Measurements from ENCODE around the gene SLC39A6.
"Not testable (repeated sequence)": the region's sequence is repeated elsewhere in the genome, so short reads cannot be mapped to it uniquely, and the experiment has no call there.

SLC39A6 gene

DNA sequence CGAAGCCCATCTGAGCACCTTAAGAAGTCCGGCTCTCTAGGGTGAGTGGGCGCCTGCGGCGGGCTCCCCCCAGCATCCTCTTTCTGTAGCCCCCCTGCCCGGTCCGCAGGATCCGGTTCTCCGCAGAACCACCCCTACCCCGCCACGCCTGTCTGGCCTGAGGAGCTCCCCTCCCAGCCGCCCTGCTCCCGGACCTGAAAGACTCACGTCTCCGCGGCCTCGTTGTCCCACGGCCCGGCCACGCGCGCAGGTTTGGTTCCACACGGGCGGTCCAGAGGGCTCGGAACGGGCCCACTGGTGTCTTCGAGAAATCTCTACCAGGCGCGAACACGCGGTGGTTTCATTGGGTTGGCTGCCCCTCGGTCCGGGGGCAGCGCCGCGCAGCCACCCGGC, 237 bp downstream of the SLC39A6 start:
- Mint-ChIP-seq H3K4me1 (peaks cover 48% of the 10 kb centered on the region), H3K36me3 (peaks cover 18% of the 10 kb centered on the region), H3K9me3 (no peaks in the 10 kb centered on the region), H3K27ac (peak overlapping the region; percentile 97), H3K27me3 (no peaks in the 10 kb centered on the region), H3K4me3 (peak overlapping the region; percentile 93)
- CTCF ChIA-PET, result interaction anchor here (3.1 kb wide), 1 partner anchor 155 kb away, joined by 8 read pairs; no protein-coding TSS in a partner anchor
- DNase-seq, result no peak

DNA sequence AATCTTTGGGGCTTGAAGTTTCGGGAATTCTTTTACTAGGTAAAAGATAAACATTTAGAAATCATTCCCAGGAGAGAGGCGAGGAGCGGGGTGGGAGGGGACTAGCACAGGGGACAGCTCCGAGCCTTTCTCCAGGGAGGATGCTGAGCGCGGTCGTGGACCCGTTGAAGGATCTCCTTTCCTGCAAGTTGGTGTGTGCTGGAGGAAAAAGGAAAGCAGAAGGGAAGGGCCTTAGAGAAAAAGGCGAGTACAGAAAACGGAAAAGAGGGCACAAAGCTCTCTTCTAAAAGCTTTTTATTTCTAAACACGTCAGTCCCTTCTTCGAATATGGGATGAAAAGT, 640 bp downstream of the SLC39A6 start:
- H3K27me3 Mint-ChIP-seq, result no peaks in the 10 kb centered on the region
- H3K4me3 Mint-ChIP-seq, result peak overlapping the region; percentile 93
- peak; percentile 25 for DNase-seq
- peaks cover 19% of the 10 kb centered on the region for H3K36me3 Mint-ChIP-seq
- peaks cover 50% of the 10 kb centered on the region for H3K4me1 Mint-ChIP-seq
- H3K27ac Mint-ChIP-seq, result peak overlapping the region; percentile 97
- no peaks in the 10 kb centered on the region for H3K9me3 Mint-ChIP-seq
- CTCF ChIA-PET, result interaction anchor here (3.1 kb wide), 1 partner anchor 156 kb away, joined by 8 read pairs; no protein-coding TSS in a partner anchor

- Mint-ChIP-seq H3K27me3 (no peaks in the 10 kb centered on the region), H3K9me3 (no peaks in the 10 kb centered on the region), H3K4me1 (peaks cover 52% of the 10 kb centered on the region), H3K4me3 (peak overlapping the region; percentile 93), H3K36me3 (peaks cover 22% of the 10 kb centered on the region), H3K27ac (peak overlapping the region; percentile 97)
- no peak for DNase-seq
- CTCF ChIA-PET, result interaction anchor here (3.1 kb wide), 1 partner anchor 156 kb away, joined by 8 read pairs; no protein-coding TSS in a partner anchor
Observed at GRCh38 chr18:36127836-36128529, 1.2 kb downstream of the SLC39A6 start.

DNA sequence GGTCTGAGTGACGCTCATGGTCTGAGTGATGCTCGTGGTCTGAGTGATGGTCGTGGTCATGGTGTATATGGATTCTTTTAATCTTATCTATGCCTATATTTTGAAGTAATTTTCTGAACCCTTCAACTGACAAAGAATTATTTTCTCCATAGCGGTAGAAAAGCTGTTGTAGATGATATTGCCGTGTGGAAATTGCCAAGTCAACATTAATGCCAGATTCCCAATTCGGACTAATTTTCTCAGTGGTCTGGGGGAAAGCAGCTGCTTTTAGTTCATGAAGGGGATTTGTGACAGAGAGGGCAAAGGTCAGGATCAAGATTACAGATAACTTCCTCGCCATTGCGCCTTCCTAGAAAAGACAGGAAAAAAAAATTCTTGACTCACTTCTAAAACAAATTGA, 2.5 kb downstream of the SLC39A6 start:
- Mint-ChIP-seq H3K4me3 (no peak overlapping the region), H3K36me3 (peaks cover 27% of the 10 kb centered on the region), H3K27ac (no peak overlapping the region), H3K27me3 (no peaks in the 10 kb centered on the region), H3K9me3 (no peaks in the 10 kb centered on the region), H3K4me1 (peaks cover 39% of the 10 kb centered on the region)
- CTCF ChIA-PET, result interaction anchor here (0.8 to 3.1 kb wide), 2 partner anchors 15 to 158 kb away, joined by 4 to 8 read pairs; no protein-coding TSS in a partner anchor
- DNase-seq, result no peak

DNA sequence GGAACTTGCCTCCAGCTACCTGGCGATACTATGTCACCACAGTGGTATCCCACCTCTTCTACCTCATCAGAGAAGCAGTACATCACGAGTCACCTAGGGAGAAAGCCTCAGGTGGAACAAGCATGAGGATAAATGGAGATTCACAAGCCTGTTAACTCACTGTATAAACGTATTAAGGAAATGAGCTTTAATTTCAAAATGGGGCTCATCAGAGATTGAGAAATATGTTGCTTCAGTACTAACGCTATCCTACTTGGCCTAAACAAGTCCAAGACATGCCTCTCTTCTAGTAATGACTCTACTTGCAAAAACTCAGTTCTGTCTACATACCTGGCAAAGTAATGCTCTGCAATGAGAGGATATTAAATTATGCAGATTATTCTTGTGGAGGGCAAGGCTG, 4.3 kb downstream of the SLC39A6 start:
- no peaks in the 10 kb centered on the region for H3K27me3 Mint-ChIP-seq
- H3K27ac Mint-ChIP-seq, result no peak overlapping the region
- peaks cover 26% of the 10 kb centered on the region for H3K36me3 Mint-ChIP-seq
- CTCF ChIA-PET, result interaction anchor here (1.6 kb wide), 1 partner anchor 17 kb away, joined by 4 read pairs; no protein-coding TSS in a partner anchor
- DNase-seq, result no peak
- peaks cover 24% of the 10 kb centered on the region for H3K4me1 Mint-ChIP-seq
- no peak overlapping the region for H3K4me3 Mint-ChIP-seq
- no peaks in the 10 kb centered on the region for H3K9me3 Mint-ChIP-seq

GRCh38 chr18:36120297-36120696, 8.8 kb downstream of the SLC39A6 start:
- Mint-ChIP-seq H3K27me3 (no peaks in the 10 kb centered on the region), H3K36me3 (peaks cover 27% of the 10 kb centered on the region), H3K9me3 (no peaks in the 10 kb centered on the region), H3K27ac (no peak overlapping the region), H3K4me3 (no peak overlapping the region), H3K4me1 (peaks cover 6% of the 10 kb centered on the region)
- CTCF ChIA-PET, result interaction anchor here (1.9 kb wide), 1 partner anchor 13 kb away, joined by 5 read pairs; no protein-coding TSS in a partner anchor
- DNase-seq, result no peak

GRCh38 chr18:36116771-36117170, 12.4 kb downstream of the SLC39A6 start:
- H3K27me3 Mint-ChIP-seq, CTCF ChIA-PET, DNase-seq, H3K4me1 Mint-ChIP-seq, H3K9me3 Mint-ChIP-seq, H3K27ac Mint-ChIP-seq, H3K4me3 Mint-ChIP-seq: not testable (repeated sequence)
- H3K36me3 Mint-ChIP-seq, result peaks cover 19% of the 10 kb centered on the region

- Mint-ChIP-seq H3K4me3 (no peak overlapping the region), H3K4me1 (no peaks in the 10 kb centered on the region), H3K36me3 (peaks cover 22% of the 10 kb centered on the region), H3K9me3 (no peaks in the 10 kb centered on the region), H3K27me3 (no peaks in the 10 kb centered on the region), H3K27ac (no peak overlapping the region)
- CTCF ChIA-PET, result no interaction called here
- DNase-seq, result no peak
Observed at GRCh38 chr18:36114738-36115137, 14.4 kb downstream of the SLC39A6 start.

- no peak overlapping the region for H3K4me3 Mint-ChIP-seq
- no peak for DNase-seq
- no peaks in the 10 kb centered on the region for H3K9me3 Mint-ChIP-seq
- CTCF ChIA-PET, result no interaction called here
- H3K4me1 Mint-ChIP-seq, result no peaks in the 10 kb centered on the region
- H3K27me3 Mint-ChIP-seq, result no peaks in the 10 kb centered on the region
- no peak overlapping the region for H3K27ac Mint-ChIP-seq
- peaks cover 22% of the 10 kb centered on the region for H3K36me3 Mint-ChIP-seq
Observed at GRCh38 chr18:36114251-36114650, 14.9 kb downstream of the SLC39A6 start.

DNA sequence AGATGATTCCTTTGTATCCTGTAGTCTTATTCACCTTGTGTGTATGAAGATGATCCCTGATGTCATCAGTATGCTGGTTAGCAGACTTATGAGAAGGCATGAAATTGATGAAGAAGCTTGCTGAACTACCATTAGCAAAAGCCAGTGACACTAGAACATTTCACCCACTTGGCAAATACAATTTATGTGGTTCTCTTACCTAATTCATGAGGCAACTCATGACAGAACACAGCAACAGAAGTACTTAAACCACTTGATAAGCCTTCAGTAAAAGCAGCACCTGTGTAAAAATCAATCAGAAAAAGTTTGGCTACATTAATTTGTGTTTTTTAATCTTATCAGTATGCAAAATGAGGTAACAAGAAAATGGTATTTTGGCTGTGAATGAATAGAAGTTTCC, 16.8 kb downstream of the SLC39A6 start:
- Mint-ChIP-seq H3K27ac (no peak overlapping the region), H3K27me3 (no peaks in the 10 kb centered on the region), H3K9me3 (no peaks in the 10 kb centered on the region), H3K4me3 (no peak overlapping the region), H3K4me1 (no peaks in the 10 kb centered on the region), H3K36me3 (peaks cover 24% of the 10 kb centered on the region)
- no peak for DNase-seq
- CTCF ChIA-PET, result no interaction called here

DNA sequence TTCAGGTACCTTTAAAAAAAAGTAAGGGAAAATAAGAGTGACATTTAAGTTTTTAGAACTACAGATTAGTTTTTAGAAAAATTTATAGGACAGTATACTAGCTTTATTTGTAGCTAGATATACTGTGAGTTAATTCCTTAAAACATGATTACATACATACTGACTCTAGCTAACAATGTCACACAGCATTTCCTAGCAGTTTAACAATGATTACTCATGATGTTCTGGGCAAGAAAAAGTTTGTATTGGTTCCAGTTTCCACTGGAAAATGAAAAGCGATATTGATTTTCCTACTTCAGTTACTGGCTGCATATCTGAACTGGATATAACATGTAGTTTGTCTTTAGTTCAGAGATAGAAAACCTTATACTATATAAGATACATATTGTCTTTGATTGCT, 19.4 kb downstream of the SLC39A6 start:
- CTCF ChIA-PET, result no interaction called here
- Mint-ChIP-seq H3K9me3 (no peaks in the 10 kb centered on the region), H3K4me1 (no peaks in the 10 kb centered on the region), H3K27ac (no peak overlapping the region), H3K36me3 (peaks cover 16% of the 10 kb centered on the region), H3K4me3 (no peak overlapping the region), H3K27me3 (no peaks in the 10 kb centered on the region)
- no peak for DNase-seq

- H3K4me1 Mint-ChIP-seq, result peaks cover 2% of the 10 kb centered on the region
- no peak for DNase-seq
- no peak overlapping the region for H3K27ac Mint-ChIP-seq
- H3K9me3 Mint-ChIP-seq, result no peaks in the 10 kb centered on the region
- peaks cover 11% of the 10 kb centered on the region for H3K36me3 Mint-ChIP-seq
- no peak overlapping the region for H3K4me3 Mint-ChIP-seq
- H3K27me3 Mint-ChIP-seq, result no peaks in the 10 kb centered on the region
- CTCF ChIA-PET, result interaction anchor here (1.2 to 1.4 kb wide), 2 partner anchors 11 to 16 kb away, joined by 4 to 5 read pairs; no protein-coding TSS in a partner anchor
Observed at GRCh38 chr18:36108601-36109000, 20.5 kb downstream of the SLC39A6 start.

GRCh38 chr18:36108196-36108595, 20.9 kb downstream of the SLC39A6 start:
- Mint-ChIP-seq H3K27me3 (no peaks in the 10 kb centered on the region), H3K9me3 (no peaks in the 10 kb centered on the region), H3K4me1 (peaks cover 2% of the 10 kb centered on the region), H3K4me3 (no peak overlapping the region), H3K36me3 (peaks cover 11% of the 10 kb centered on the region), H3K27ac (no peak overlapping the region)
- no peak for DNase-seq
- CTCF ChIA-PET, result interaction anchor here (0.7 to 1.4 kb wide), 3 partner anchors 11 to 177 kb away, joined by 3 to 5 read pairs (median 4); no protein-coding TSS in a partner anchor

- CTCF ChIA-PET, result interaction anchor here (0.7 to 1.4 kb wide), 3 partner anchors 12 to 177 kb away, joined by 3 to 5 read pairs (median 4); no protein-coding TSS in a partner anchor
- Mint-ChIP-seq H3K36me3 (peaks cover 10% of the 10 kb centered on the region), H3K27ac (no peak overlapping the region), H3K27me3 (peaks cover 6% of the 10 kb centered on the region), H3K4me3 (no peak overlapping the region), H3K4me1 (peaks cover 4% of the 10 kb centered on the region), H3K9me3 (no peaks in the 10 kb centered on the region)
- no peak for DNase-seq
Observed at GRCh38 chr18:36107477-36107876, 21.7 kb downstream of the SLC39A6 start.

DNA sequence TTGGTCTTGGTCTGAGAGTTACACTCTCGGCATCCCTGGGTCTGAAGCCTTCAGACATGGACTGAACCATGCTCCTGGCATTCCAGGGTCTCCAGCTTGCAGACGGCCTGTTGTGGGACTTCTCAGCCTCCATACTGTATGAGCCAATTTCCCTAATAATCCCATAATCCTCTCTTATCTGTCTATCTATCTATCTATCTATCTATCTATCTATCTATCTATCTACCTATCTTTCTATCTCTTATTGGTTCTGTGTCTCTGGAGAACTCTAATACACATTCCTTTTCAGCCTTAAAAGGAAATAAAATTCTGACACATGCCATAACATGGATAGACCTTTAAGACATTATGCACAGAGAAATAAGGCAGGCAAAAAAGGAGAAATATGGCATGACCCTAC, 24.4 kb downstream of the SLC39A6 start:
- Mint-ChIP-seq H3K27ac (no peak overlapping the region), H3K4me1 (peaks cover 4% of the 10 kb centered on the region), H3K4me3 (no peak overlapping the region), H3K9me3 (no peaks in the 10 kb centered on the region), H3K27me3 (peaks cover 17% of the 10 kb centered on the region), H3K36me3 (peaks cover 2% of the 10 kb centered on the region)
- DNase-seq, result no peak
- CTCF ChIA-PET, result no interaction called here
